ENCODE results near the gene KRTAP12-1. TPM values are rescaled to one million over a fixed set of nuclear protein-coding genes. Genes with fewer than 3 reads are reported as not detected.
"Not testable (repeated sequence)": the region's sequence is repeated elsewhere in the genome, so short reads cannot be mapped to it uniquely, and the experiment has no call there.

The KRTAP12-1 gene
- total RNA-seq, 1 experiment from 2014 or later: not detected

- DNase-seq (ENCODE audit: low spot score): no peak
Measured at GRCh38 chr21:44697811-44698734, 16.1 kb upstream of the KRTAP12-1 start.

- DNase-seq (ENCODE audit: low spot score): not testable (repeated sequence)
Measured at GRCh38 chr21:44697172-44697810, 15.3 kb upstream of the KRTAP12-1 start, which contains the start of gene KRTAP10-12. TSS of gene KRTAP10-12 (plus strand) at chr21:44697172. CDS start at chr21:44697202, 30 bp downstream.

- DNase-seq (ENCODE audit: low spot score): no peak
Measured at GRCh38 chr21:44696572-44696971, 14.6 kb upstream of the KRTAP12-1 start.

GRCh38 chr21:44695641-44696040 lies 13.7 kb upstream of the KRTAP12-1 start:
- DNase-seq (ENCODE audit: low spot score): no peak

GRCh38 chr21:44695184-44695583 lies 13.2 kb upstream of the KRTAP12-1 start:
- no peak for DNase-seq (ENCODE audit: low spot score)

GRCh38 chr21:44694776-44695175 lies 12.8 kb upstream of the KRTAP12-1 start:
- no peak for DNase-seq (ENCODE audit: low spot score)

GRCh38 chr21:44692798-44693512 lies 11.0 kb upstream of the KRTAP12-1 start:
- no peak for DNase-seq (ENCODE audit: low spot score)

GRCh38 chr21:44691686-44692085 lies 9.7 kb upstream of the KRTAP12-1 start:
- DNase-seq (ENCODE audit: low spot score): no peak

GRCh38 chr21:44689740-44690139 lies 7.8 kb upstream of the KRTAP12-1 start:
- DNase-seq (ENCODE audit: low spot score): not testable (repeated sequence)

- no peak for DNase-seq (ENCODE audit: low spot score)
Measured at GRCh38 chr21:44687671-44688070, 5.7 kb upstream of the KRTAP12-1 start.

- no peak for DNase-seq (ENCODE audit: low spot score)
Measured at GRCh38 chr21:44686843-44687561, 5.0 kb upstream of the KRTAP12-1 start.

GRCh38 chr21:44686000-44686781 lies 4.2 kb upstream of the KRTAP12-1 start:
- no peak for DNase-seq (ENCODE audit: low spot score)

GRCh38 chr21:44685050-44685449 lies 3.1 kb upstream of the KRTAP12-1 start:
- not testable (repeated sequence) for DNase-seq (ENCODE audit: low spot score)

GRCh38 chr21:44684483-44684882 lies 2.5 kb upstream of the KRTAP12-1 start:
- no peak for DNase-seq (ENCODE audit: low spot score)

GRCh38 chr21:44684077-44684476 lies 2.1 kb upstream of the KRTAP12-1 start:
- no peak for DNase-seq (ENCODE audit: low spot score)

- DNase-seq (ENCODE audit: low spot score): no peak
Measured at GRCh38 chr21:44682580-44683151, 703 bp upstream of the KRTAP12-1 start.

- no peak for DNase-seq (ENCODE audit: low spot score)
Measured at GRCh38 chr21:44681152-44681551, 811 bp downstream of the KRTAP12-1 start.

- DNase-seq (ENCODE audit: low spot score): no peak
Measured at GRCh38 chr21:44677881-44678280, 4.1 kb downstream of the KRTAP12-1 start.

- DNase-seq (ENCODE audit: low spot score): no peak
Measured at GRCh38 chr21:44671911-44672310, 10.1 kb downstream of the KRTAP12-1 start.
